ENCODE data around the gene NIM1K.

- TF ChIP-seq, protein P1, sequence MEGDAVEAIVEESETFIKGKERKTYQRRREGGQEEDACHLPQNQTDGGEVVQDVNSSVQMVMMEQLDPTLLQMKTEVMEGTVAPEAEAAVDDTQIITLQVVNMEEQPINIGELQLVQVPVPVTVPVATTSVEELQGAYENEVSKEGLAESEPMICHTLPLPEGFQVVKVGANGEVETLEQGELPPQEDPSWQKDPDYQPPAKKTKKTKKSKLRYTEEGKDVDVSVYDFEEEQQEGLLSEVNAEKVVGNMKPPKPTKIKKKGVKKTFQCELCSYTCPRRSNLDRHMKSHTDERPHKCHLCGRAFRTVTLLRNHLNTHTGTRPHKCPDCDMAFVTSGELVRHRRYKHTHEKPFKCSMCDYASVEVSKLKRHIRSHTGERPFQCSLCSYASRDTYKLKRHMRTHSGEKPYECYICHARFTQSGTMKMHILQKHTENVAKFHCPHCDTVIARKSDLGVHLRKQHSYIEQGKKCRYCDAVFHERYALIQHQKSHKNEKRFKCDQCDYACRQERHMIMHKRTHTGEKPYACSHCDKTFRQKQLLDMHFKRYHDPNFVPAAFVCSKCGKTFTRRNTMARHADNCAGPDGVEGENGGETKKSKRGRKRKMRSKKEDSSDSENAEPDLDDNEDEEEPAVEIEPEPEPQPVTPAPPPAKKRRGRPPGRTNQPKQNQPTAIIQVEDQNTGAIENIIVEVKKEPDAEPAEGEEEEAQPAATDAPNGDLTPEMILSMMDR (IDR thresholded peaks at IDR 0.05), result no peak
- no peak for TF ChIP-seq POLR2A (IDR thresholded peaks at IDR 0.05)
- no peak for TF ChIP-seq POLR2AphosphoS5 (IDR thresholded peaks at IDR 0.05)
Observed at GRCh38 chr5:43193894-43194265, 1.9 kb downstream of the NIM1K start.

Data from transverse colon (tissue), 4 donors.